Measurements from ENCODE around the gene ACOT9.
"Not testable (repeated sequence)": the region's sequence is repeated elsewhere in the genome, so short reads cannot be mapped to it uniquely, and the experiment has no call there.

The ACOT9 gene

GRCh38 chrX:23754664-23755063 lies 11.6 kb upstream of the ACOT9 start:
- H3K4me1 ChIP-seq (ENCODE audit: insufficient read depth, poor library complexity, severe bottlenecking) = no peaks in the 10 kb centered on the region
- TF ChIP-seq, protein P1, sequence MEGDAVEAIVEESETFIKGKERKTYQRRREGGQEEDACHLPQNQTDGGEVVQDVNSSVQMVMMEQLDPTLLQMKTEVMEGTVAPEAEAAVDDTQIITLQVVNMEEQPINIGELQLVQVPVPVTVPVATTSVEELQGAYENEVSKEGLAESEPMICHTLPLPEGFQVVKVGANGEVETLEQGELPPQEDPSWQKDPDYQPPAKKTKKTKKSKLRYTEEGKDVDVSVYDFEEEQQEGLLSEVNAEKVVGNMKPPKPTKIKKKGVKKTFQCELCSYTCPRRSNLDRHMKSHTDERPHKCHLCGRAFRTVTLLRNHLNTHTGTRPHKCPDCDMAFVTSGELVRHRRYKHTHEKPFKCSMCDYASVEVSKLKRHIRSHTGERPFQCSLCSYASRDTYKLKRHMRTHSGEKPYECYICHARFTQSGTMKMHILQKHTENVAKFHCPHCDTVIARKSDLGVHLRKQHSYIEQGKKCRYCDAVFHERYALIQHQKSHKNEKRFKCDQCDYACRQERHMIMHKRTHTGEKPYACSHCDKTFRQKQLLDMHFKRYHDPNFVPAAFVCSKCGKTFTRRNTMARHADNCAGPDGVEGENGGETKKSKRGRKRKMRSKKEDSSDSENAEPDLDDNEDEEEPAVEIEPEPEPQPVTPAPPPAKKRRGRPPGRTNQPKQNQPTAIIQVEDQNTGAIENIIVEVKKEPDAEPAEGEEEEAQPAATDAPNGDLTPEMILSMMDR (IDR thresholded peaks at IDR 0.05; ENCODE audit: poor library complexity, severe bottlenecking) = no peak

GRCh38 chrX:23752740-23753415 lies 9.8 kb upstream of the ACOT9 start:
- no peak for DNase-seq (ENCODE audit: low spot score)
- Histone ChIP-seq H3K4me1 (ENCODE audit: insufficient read depth, poor library complexity, severe bottlenecking) (no peaks in the 10 kb centered on the region), H3K9me3 (ENCODE audit: severe bottlenecking) (no peaks in the 10 kb centered on the region), H3K27me3 (ENCODE audit: insufficient read depth, poor library complexity, severe bottlenecking) (no peaks in the 10 kb centered on the region), H3K27ac (ENCODE audit: poor library complexity, severe bottlenecking) (peak overlapping the region; percentile 23), H3K36me3 (ENCODE audit: low read depth) (no peaks in the 10 kb centered on the region), H3K4me3 (ENCODE audit: severe bottlenecking) (no peak overlapping the region)
- TF ChIP-seq, protein P1 (IDR thresholded peaks at IDR 0.05; ENCODE audit: poor library complexity, severe bottlenecking) = no peak
- 0 out of 3 replicates have a peak, but pooled peaks have one; percentile 25 for ATAC-seq (ENCODE audit: low read depth)

More at GRCh38 chrX:23754664-23755063, 11.6 kb upstream of the ACOT9 start:
- DNase-seq (ENCODE audit: low spot score) (no peak), ATAC-seq (ENCODE audit: low read depth) (no peak)
- Histone ChIP-seq H3K27me3 (ENCODE audit: insufficient read depth, poor library complexity, severe bottlenecking) (no peaks in the 10 kb centered on the region), H3K9me3 (ENCODE audit: severe bottlenecking) (no peaks in the 10 kb centered on the region), H3K36me3 (ENCODE audit: low read depth) (no peaks in the 10 kb centered on the region), H3K4me3 (ENCODE audit: severe bottlenecking) (no peak overlapping the region), H3K27ac (ENCODE audit: poor library complexity, severe bottlenecking) (no peak overlapping the region)

GRCh38 chrX:23749576-23749975 lies 6.5 kb upstream of the ACOT9 start:
- Histone ChIP-seq H3K36me3 (ENCODE audit: low read depth) (no peaks in the 10 kb centered on the region), H3K27ac (ENCODE audit: poor library complexity, severe bottlenecking) (no peak overlapping the region), H3K4me3 (ENCODE audit: severe bottlenecking) (no peak overlapping the region), H3K9me3 (ENCODE audit: severe bottlenecking) (no peaks in the 10 kb centered on the region), H3K4me1 (ENCODE audit: insufficient read depth, poor library complexity, severe bottlenecking) (no peaks in the 10 kb centered on the region), H3K27me3 (ENCODE audit: insufficient read depth, poor library complexity, severe bottlenecking) (no peaks in the 10 kb centered on the region)
- ATAC-seq (ENCODE audit: low read depth) = no peak
- DNase-seq (ENCODE audit: low spot score) = no peak
- TF ChIP-seq, protein P1 (IDR thresholded peaks at IDR 0.05; ENCODE audit: poor library complexity, severe bottlenecking) = no peak

DNA sequence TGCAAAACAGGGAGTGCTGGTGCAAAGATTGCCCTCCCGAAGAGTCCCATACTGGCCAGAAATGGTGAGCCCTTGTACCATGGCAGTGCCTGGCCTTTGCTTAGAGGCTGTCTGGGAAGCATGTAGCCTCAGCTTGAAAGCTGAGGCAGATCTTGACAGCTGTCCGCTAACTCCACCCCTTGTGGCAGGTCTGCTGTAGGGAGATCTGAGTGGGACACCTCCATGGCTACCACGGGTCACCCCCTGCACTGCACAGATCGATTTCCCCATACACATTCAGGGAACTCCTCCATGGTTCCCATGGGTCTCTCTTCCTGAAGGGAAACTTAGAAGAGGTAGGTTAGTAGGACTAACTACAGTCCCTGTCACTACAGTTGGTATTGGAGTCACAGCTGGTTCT lies 6.1 kb upstream of the ACOT9 start:
- Histone ChIP-seq H3K27me3 (ENCODE audit: insufficient read depth, poor library complexity, severe bottlenecking) (no peaks in the 10 kb centered on the region), H3K27ac (ENCODE audit: poor library complexity, severe bottlenecking) (no peak overlapping the region), H3K9me3 (ENCODE audit: severe bottlenecking) (no peaks in the 10 kb centered on the region), H3K36me3 (ENCODE audit: low read depth) (no peaks in the 10 kb centered on the region), H3K4me3 (ENCODE audit: severe bottlenecking) (no peak overlapping the region), H3K4me1 (ENCODE audit: insufficient read depth, poor library complexity, severe bottlenecking) (no peaks in the 10 kb centered on the region)
- ATAC-seq (ENCODE audit: low read depth) (no peak), DNase-seq (ENCODE audit: low spot score) (no peak)
- TF ChIP-seq, protein P1 (IDR thresholded peaks at IDR 0.05; ENCODE audit: poor library complexity, severe bottlenecking) = no peak

- Histone ChIP-seq H3K27ac (ENCODE audit: poor library complexity, severe bottlenecking) (no peak overlapping the region), H3K4me3 (ENCODE audit: severe bottlenecking) (no peak overlapping the region), H3K4me1 (ENCODE audit: insufficient read depth, poor library complexity, severe bottlenecking) (no peaks in the 10 kb centered on the region), H3K27me3 (ENCODE audit: insufficient read depth, poor library complexity, severe bottlenecking) (no peaks in the 10 kb centered on the region), H3K36me3 (ENCODE audit: low read depth) (no peaks in the 10 kb centered on the region), H3K9me3 (ENCODE audit: severe bottlenecking) (no peaks in the 10 kb centered on the region)
- TF ChIP-seq, protein P1 (IDR thresholded peaks at IDR 0.05; ENCODE audit: poor library complexity, severe bottlenecking) = no peak
- no peak for ATAC-seq (ENCODE audit: low read depth)
- no peak for DNase-seq (ENCODE audit: low spot score)
Measured at GRCh38 chrX:23745786-23746185, 2.7 kb upstream of the ACOT9 start.

DNA sequence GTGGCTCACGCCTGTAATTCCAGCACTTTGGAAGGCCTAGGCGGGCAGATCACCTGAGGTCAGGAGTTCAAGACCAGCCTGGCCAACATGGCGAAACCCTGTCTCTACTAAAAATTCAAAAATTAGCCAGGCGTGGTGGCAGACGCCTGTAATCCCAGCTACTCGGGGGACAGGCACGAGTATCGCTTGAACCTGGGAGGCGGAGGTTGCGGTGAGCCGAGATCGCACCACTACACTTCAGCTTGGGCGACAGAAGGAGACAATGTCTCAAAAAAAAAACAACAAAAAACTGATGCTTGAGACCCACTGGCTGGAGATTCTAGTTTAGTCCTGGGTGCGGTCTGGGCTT lies 521 bp upstream of the ACOT9 start:
- Histone ChIP-seq H3K4me3 (ENCODE audit: severe bottlenecking) (peak overlapping the region; percentile 78), H3K27ac (ENCODE audit: poor library complexity, severe bottlenecking) (peak overlapping the region; percentile 94)
- ATAC-seq (ENCODE audit: low read depth); H3K36me3 ChIP-seq (ENCODE audit: low read depth); H3K27me3 ChIP-seq (ENCODE audit: insufficient read depth, poor library complexity, severe bottlenecking); H3K4me1 ChIP-seq (ENCODE audit: insufficient read depth, poor library complexity, severe bottlenecking); H3K9me3 ChIP-seq (ENCODE audit: severe bottlenecking); DNase-seq (ENCODE audit: low spot score): not testable (repeated sequence)

Measured in RWPE2 (cell line).